Mammary epithelial cell (primary cell): ENCODE results near the gene MYO3B.

Experiments used
- EZH2 ChIP-seq: IDR thresholded peaks from 2 replicates; pipeline ENCODE4 v1.6.1; 2012; ENCODE audit warnings: low read length, inconsistent platforms, borderline replicate concordance
- TF ChIP-seq, protein P1 (sequence below), 2 donors: IDR thresholded peaks in 1 of 2; conservative IDR thresholded peaks in 1 of 2; 2 replicates each; pipeline ENCODE4 v1.5.1; 2011 to 2012; ENCODE audit warnings: inconsistent platforms in 2 of 2, low read length in 2 of 2, mild to moderate bottlenecking in 2 of 2, control low read depth in 1 of 2, low read depth in 1 of 2; ENCODE audit not compliant: insufficient read depth in 1 of 2; ENCODE audit errors: extremely low read depth in 1 of 2

DNA sequence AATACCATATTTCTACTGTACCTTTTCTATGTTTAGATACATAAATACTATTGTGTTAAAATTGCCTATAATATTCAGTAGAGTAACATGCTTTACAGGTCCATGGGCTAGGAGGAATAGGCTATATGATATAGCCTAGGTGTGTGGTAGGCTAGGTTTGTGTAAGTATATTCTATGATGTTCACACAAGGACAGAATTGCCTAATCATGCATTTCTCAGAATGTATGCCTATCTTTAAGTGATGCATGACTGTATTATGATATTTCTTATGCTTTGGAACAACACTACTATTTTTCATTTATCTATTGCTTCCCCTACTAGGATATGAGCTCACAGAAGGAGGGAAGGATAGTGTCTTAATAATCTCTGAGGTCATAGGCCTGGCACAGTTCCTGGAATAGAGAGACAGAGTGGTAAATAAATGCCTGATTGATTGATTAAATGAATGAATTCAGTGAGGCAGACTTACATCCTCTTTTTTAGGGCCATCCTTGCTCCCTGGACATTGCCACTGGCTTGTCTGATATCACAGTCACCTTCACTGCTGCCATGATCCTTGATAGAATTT lies 121.0 kb downstream of the MYO3B start:
- TF ChIP-seq EZH2: no peak
- TF ChIP-seq, protein P1, sequence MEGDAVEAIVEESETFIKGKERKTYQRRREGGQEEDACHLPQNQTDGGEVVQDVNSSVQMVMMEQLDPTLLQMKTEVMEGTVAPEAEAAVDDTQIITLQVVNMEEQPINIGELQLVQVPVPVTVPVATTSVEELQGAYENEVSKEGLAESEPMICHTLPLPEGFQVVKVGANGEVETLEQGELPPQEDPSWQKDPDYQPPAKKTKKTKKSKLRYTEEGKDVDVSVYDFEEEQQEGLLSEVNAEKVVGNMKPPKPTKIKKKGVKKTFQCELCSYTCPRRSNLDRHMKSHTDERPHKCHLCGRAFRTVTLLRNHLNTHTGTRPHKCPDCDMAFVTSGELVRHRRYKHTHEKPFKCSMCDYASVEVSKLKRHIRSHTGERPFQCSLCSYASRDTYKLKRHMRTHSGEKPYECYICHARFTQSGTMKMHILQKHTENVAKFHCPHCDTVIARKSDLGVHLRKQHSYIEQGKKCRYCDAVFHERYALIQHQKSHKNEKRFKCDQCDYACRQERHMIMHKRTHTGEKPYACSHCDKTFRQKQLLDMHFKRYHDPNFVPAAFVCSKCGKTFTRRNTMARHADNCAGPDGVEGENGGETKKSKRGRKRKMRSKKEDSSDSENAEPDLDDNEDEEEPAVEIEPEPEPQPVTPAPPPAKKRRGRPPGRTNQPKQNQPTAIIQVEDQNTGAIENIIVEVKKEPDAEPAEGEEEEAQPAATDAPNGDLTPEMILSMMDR (conservative IDR thresholded peaks at IDR 0.05 in 1 of 2, IDR thresholded peaks at IDR 0.05 in 1 of 2; ENCODE audit: extremely low read depth in 1 of 2, insufficient read depth in 1 of 2, low read depth in 1 of 2, low read length in 2 of 2): no peak
